AG04449 (cell line): ENCODE measurements around the gene FBXL20.
"Not testable (repeated sequence)": the region's sequence is repeated elsewhere in the genome, so short reads cannot be mapped to it uniquely, and the experiment has no call there.

Source experiments
- CTCF ChIA-PET: fragments of 350-600 bp; formaldehyde crosslinking; extraction: SDS; loops from one replicate; lab custom pipeline; 2021; ENCODE audit warnings: antibody characterized with exemption; lab: Yijun Ruan, JAX
- POLR2A ChIA-PET: fragments of 400-600, 350-600 bp; formaldehyde crosslinking; extraction: SDS; loops from one replicate; lab custom pipeline; 2020; ENCODE audit warnings: antibody characterized with exemption, inconsistent platforms; lab: Yijun Ruan, JAX
- DNase-seq: peaks from one replicate; pipeline ENCODE4 v3.0.0-alpha.2; 2010; ENCODE audit warnings: low read depth, low spot score
- H3K4me3 ChIP-seq: 2 replicates; pipeline ENCODE4 v1.5.1; 2011; ENCODE audit warnings: low read depth, mild to moderate bottlenecking, control low read depth, low read length
- CTCF ChIP-seq: IDR thresholded peaks from one replicate; pipeline ENCODE4 v1.5.1; 2011; ENCODE audit warnings: mild to moderate bottlenecking, moderate library complexity, low read length, control low read depth, inconsistent platforms; ENCODE audit not compliant: insufficient read depth; ENCODE audit errors: missing control alignments

Gene FBXL20

GRCh38 chr17:39393736-39394135 is 7.7 kb downstream of the FBXL20 start:
- H3K4me3 ChIP-seq, result no peak overlapping the region
- no peak for TF ChIP-seq CTCF
- ChIA-PET CTCF (interaction anchor here (0.7 to 1.2 kb wide), 2 partner anchors 122 to 149 kb away, joined by 3 read pairs; no protein-coding TSS in a partner anchor), POLR2A (no interaction called here)
- no peak for DNase-seq

GRCh38 chr17:39391448-39391847 is 10.0 kb downstream of the FBXL20 start:
- CTCF ChIA-PET, result no interaction called here
- DNase-seq, result no peak
- H3K4me3 ChIP-seq, result no peak overlapping the region
- POLR2A ChIA-PET, result no interaction called here
- no peak for TF ChIP-seq CTCF

- POLR2A ChIA-PET, result no interaction called here
- no peak overlapping the region for H3K4me3 ChIP-seq
- CTCF ChIA-PET, result no interaction called here
- TF ChIP-seq CTCF, result no peak
- DNase-seq, result no peak
Measured at GRCh38 chr17:39385040-39385439, 16.4 kb downstream of the FBXL20 start.

GRCh38 chr17:39380144-39380543 is 21.3 kb downstream of the FBXL20 start:
- DNase-seq, result no peak
- POLR2A ChIA-PET, result no interaction called here
- CTCF ChIA-PET, result interaction anchor here (0.7 to 1.1 kb wide), 2 partner anchors 9 to 134 kb away, joined by 3 read pairs; no protein-coding TSS in a partner anchor
- no peak for TF ChIP-seq CTCF
- H3K4me3 ChIP-seq, result no peak overlapping the region

GRCh38 chr17:39376434-39376833 is 25.0 kb downstream of the FBXL20 start:
- TF ChIP-seq CTCF, result no peak
- no peak overlapping the region for H3K4me3 ChIP-seq
- ChIA-PET POLR2A (no interaction called here), CTCF (no interaction called here)
- DNase-seq, result no peak

- H3K4me3 ChIP-seq, DNase-seq, CTCF ChIA-PET, POLR2A ChIA-PET: not testable (repeated sequence)
Measured at GRCh38 chr17:39367805-39368204, 33.6 kb downstream of the FBXL20 start.

GRCh38 chr17:39365872-39366271 is 35.6 kb downstream of the FBXL20 start:
- no peak for DNase-seq
- H3K4me3 ChIP-seq, result no peak overlapping the region
- no peak for TF ChIP-seq CTCF
- ChIA-PET POLR2A (no interaction called here), CTCF (interaction anchor here (0.9 kb wide), 1 partner anchor 13 kb away, joined by 3 read pairs; no protein-coding TSS in a partner anchor)
